ENCODE data around the gene HTR3D.

GRCh38 chr3:183987000-183987600 is 44.4 kb upstream of the HTR3D start:
- no peak for TF ChIP-seq POLR2AphosphoS5 (IDR thresholded peaks at IDR 0.05; ENCODE audit: low read depth, low read length)
- no peak for TF ChIP-seq POLR2A (IDR thresholded peaks at IDR 0.05; ENCODE audit: low read depth, low read length)
- no peak for TF ChIP-seq TAF1 (IDR thresholded peaks at IDR 0.05; ENCODE audit: borderline replicate concordance, low read depth, low read length)

Data from GM12892 (cell line).